CD4-positive, alpha-beta T cell treated with Interleukin-15 for 1 hour (primary cell): ENCODE measurements around the gene CXorf38.
"Not testable (repeated sequence)": the region's sequence is repeated elsewhere in the genome, so short reads cannot be mapped to it uniquely, and the experiment has no call there.

Source experiments
- DNase-seq: peaks from one replicate; pipeline ENCODE4 v3.0.0-alpha.2; 2020

The CXorf38 gene

DNA sequence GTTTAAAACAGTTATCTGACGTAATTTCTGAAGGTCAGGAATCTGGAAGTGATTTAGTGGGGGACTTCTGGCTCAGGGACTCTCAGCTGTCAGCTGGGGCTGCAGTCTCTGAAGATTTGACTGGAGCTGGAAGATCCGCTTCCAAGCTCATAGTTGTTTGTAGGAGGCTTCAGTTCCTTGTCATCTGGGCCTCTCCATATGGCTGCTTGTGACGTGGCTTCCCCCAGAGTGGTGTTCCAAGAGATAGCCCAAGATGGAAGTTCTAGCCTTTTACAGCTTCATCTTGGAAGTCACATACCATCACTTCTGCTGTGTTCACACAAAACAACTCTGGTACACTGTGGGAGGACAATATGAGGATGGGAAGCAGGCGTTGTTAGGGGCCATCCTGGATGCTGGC, 22.1 kb downstream of the CXorf38 start:
- no peak for DNase-seq

DNA sequence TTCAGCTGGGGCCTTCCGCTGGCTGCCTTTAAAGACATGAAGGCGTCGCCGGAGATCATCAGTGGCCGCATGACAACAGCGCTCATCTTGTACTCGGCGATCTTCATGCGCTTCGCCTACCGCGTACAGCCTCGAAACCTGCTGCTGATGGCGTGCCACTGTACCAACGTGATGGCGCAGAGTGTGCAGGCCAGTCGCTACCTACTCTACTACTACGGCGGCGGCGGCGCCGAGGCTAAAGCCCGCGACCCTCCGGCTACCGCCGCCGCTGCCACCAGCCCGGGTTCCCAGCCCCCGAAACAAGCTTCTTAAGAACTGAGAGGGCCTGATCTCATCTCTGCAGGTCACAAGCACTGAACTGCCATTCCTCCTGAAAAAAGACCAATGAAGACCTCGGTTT, 23.7 kb downstream of the CXorf38 start:
- DNase-seq, result no peak

DNA sequence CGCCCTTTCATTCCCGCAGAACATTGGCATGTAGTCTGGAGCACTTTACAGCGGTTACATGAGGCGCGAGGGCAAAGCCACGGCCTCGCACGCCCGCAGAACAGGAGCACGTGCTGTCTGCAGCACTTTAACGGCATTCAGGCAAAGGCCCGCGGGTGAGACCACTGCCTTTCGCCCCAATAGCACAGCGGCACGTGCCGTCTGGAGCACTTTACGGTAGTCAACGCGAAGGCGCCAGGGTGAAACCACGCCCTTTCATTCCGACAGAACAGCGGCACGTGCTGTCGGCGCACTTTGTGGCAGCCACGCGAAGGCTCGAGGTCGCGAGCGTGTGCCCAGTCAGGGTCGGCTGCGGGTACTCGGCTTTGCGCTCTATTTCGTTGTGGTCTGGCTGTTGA, 24.2 kb downstream of the CXorf38 start, which contains the start of gene MPC1L:
MPC1L (plus strand) TSS at position 290 of the 398 bp plus-strand sequence. CDS start 138 bp downstream, outside the sequence.
- DNase-seq, result no peak

DNA sequence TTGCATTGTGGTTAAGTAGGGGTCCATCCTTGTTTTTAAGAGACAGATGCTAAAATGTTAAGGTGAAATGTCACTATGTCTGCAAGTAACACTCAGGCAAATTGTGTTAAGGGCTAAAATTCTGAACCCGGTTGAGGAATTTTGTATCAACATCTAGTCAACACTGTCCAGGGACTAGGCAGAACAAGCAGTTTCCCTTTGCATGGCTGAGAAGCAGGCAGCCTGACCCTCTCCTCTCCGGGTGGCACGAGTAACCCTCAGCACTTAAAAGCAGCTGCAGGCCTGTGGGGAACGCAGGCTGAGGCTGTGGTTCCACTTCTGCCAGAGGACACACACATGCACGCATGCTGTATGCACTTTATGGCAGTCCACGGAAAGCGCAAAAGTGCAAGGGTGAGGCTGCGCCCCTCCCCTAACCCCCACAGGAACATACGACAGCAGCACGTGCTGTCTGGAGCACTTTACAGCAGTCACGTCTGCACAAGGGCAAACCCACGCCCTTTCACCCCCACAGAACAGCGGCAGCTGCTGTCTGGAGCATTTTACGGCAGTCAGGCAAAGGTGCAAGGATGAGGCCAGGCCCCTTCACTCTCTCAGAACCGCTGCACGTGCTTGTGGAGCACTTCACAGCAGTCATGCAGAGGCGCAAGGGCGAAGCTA, 24.8 kb downstream of the CXorf38 start:
- no peak for DNase-seq

DNA sequence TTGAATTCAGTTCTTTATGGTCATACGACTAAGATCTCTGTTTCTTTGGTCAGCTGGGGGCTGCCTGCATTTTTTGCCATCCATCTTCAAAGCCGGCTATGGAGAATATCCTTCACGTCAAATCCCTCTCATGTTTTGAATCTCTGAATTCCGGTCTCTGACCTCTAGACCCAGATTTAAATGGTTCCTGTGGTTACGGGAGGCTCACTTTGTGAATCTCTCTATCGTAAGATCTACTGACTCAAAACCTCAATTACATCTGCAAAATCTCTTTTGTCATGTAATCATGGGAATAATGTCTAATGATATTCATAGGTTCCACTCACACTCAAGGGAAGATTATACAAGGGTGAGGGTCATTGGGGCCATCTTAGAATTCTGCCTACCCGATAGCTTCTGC, 29.8 kb downstream of the CXorf38 start:
- no peak for DNase-seq

DNA sequence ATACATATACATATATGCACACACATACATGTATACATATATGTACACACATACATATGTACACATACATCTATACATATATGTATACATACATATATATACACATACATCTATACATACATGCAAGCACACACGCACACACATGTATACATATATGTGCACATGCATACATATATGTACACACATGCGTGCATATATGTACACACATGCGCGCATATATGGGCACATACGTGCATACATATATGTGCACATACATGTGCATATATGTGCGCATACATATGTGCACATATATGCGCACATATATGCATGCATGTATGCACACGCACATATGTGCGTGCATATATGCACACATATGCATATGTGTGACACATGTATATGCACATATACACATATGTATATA, 31.4 kb downstream of the CXorf38 start:
- DNase-seq, result no peak

DNA sequence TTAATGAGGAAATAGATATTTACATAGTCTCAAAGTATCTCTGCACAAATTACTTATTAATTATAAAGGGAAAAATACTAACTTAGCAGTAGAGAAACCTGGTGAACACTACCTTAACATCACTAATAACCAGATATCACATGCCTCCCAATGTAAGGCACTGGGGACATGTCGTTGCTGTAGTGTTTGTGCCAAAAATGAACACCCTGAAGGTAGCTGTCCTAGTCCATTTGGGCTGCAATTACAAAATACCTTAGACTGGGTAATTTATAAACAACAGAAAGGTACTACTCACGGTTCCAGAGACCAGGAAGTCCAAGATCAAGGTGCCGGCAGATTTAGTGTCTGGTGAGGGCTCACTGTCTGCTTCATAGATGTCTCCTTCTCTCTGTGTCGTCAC, 34.9 kb downstream of the CXorf38 start:
- no peak for DNase-seq

DNA sequence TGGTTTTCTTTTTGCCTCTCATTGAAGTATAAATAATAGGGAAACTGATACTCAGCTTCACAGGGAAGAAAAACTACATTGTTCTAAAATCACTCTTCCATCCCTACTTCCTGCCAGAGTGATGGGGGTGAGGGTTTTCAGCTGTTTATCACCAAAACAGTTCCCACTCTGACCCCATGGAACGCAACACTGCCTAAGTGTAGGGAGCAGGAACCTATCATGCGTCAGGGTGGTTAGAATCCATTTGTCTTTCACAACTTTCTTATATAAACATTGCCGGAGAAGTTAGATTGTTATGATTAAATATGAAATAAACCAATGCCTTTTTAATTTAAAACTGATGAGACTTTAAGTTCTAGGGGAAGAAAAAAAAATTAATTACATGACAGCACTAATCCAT, 40.0 kb downstream of the CXorf38 start:
- DNase-seq, result no peak

DNA sequence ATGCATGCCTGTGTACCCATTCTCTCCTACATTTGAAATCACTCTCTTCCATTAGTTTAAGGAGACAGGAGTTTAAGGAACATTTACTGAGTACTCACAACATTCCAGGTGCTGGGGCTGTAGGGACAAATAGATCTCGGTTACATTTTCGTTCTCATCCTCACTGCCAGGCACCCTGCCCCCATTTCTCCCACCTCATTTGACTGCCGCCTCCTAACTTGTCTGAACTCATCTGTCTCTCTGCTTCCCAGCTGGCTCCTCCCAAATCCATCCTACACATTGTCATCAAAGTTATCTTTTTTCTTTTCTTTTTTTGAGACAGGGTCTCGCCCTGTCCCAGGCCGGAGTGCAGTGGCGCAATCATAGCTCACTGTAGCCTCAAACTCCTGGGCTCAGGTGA, 43.9 kb downstream of the CXorf38 start:
- DNase-seq, result no peak

DNA sequence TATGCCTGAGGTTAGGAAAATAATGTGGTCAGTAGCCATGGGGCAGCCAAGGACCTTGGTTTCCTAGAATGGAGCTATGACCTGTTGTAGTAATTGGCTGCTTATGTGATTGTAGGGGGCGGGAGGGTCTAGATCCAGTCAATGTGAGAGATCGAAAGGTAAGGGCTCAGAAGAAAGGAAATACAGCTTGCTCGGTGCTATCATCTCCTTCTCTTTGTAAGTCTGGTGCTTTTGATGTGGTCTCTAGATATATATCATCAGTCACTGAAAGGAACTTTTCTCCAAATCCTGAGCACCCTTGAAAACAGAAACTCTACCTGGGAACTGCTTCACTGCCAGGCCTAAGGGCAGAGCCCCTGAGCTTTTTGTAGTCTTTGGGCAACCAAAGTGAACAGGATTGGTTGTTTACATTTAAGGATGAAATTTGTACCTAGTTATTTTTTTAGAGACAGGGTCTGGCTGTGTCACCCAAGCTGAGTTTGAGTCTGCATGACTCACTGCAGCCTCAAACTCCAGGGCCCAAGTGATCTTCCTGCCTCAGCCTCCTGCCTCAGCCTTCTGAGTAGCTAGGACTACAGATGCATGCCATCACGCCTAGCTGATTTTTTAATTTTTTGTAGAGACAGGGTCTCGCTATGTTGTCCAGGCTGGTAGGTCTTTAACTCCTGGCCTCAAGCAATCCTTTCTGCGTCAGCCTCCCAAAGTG, 57.6 kb downstream of the CXorf38 start:
- DNase-seq, result not testable (repeated sequence)

DNA sequence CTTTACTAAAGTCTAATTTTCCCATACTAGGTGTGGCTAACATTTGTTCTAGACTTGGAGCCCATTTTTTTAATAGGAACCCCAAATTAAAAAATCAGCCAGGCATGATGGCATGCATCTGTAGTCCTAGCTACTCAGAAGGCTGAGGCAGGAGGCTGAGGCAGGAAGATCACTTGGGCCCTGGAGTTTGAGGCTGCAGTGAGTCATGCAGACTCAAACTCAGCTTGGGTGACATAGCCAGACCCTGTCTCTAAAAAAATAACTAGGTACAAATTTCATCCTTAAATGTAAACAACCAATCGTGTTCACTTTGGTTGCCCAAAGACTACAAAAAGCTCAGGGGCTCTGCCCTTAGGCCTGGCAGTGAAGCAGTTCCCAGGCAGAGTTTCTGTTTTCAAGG, 59.7 kb downstream of the CXorf38 start:
- not testable (repeated sequence) for DNase-seq

DNA sequence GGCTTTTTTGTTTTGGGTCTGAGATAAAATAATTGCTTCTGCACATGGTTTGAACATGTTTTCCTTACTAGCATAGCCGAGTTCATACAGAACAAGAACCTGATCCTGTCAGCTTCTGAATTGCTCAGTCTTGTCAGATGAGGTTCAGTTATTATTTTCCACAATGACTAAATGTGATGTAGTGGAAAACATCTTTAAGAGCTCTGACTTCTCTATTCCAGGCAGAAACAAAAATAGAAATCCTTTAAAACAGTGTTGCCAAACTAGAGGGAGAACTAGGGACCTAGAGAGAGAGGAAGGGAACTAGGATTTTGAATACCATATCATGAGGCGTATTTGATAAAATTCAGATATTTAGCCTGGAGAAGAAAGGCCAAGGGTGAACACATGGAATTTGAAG, 64.5 kb downstream of the CXorf38 start:
- DNase-seq, result no peak

DNA sequence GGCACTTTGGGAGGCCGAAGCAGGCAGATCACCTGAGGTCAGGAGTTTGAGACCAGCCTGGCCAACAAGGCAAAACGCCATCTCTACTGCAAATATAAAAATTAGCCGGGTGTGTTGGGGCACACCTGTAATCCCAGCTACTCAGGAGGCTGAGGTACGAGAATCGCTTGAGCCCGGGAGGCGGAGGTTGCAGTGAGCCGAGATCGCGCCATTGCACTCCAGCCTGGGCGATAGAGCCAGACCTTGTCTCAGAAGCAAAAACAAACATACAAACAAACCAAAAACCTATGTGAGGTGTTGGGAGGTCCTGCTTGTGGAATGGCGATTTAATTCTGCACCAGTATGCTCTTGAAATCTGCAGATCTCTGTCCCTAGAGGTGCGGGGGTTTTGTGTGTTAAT, 65.2 kb downstream of the CXorf38 start:
- not testable (repeated sequence) for DNase-seq

DNA sequence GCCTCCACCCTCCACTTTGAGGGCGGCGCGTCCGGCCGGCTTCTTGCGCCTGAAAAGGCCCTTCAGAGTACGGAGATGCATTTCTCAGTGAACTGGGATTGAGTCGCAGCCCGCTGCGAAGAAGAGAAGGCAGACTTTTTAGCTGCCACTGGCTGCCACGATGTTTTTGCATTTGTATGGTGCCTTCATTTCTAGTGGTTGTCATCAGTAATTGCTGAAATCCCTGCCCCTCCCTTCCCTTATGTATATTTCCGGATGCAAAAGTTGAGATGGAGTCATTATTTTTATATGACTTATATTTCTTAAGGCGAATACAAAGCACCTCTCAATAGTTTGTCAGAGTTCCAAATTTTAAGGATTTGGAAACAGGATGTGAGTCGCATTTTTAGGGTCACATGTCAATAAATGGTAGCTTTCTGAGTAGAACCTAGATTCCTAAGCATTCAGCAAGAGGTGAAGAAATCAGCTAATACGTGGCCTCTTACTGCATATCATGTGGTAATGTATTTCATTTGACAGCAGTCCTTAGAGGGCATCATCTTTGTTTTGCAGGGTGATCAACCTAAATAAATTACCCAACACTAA, 65.9 kb downstream of the CXorf38 start:
- DNase-seq, result no peak

DNA sequence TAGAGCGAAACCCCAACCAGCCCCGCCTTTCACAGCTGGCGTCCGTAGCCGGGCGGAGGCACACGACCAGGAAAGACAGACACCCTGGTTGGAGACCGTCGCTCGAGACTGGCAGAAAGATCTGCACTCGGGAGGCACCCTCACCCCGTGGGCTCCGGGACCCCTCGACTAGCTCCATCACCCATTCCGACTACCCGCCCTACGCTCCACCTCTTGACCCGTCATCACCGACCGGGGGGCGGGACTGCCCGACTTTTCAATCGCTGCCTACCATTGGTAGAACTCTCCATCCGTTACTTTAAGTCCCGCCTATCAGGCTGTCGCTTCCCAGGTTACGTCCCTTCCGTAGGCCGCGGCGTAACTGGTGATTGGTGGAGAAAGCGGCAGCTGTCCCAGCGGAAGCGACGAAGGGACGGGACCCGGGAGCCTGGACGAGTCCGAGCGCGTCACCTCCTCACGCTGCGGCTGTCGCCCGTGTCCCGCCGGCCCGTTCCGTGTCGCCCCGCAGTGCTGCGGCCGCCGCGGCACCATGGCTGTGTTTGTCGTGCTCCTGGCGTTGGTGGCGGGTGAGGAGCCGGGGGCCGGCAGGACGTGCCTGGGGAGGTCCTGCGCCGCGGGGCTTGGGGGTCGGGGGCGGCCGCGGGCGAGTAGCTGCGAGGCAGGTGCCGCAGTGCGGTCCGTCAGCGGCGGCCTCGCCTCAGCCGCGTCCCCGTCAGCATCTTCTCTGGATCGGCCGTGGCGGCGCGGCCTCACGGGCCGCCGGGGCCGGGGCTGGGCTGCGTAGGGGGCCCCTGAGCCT, 66.6 kb downstream of the CXorf38 start, which contains the start of gene ATP6AP2:
ATP6AP2 (plus strand) TSS at position 434 of the 799 bp plus-strand sequence; CDS start at position 530, 96 bp downstream.
- peak; percentile 93 for DNase-seq

DNA sequence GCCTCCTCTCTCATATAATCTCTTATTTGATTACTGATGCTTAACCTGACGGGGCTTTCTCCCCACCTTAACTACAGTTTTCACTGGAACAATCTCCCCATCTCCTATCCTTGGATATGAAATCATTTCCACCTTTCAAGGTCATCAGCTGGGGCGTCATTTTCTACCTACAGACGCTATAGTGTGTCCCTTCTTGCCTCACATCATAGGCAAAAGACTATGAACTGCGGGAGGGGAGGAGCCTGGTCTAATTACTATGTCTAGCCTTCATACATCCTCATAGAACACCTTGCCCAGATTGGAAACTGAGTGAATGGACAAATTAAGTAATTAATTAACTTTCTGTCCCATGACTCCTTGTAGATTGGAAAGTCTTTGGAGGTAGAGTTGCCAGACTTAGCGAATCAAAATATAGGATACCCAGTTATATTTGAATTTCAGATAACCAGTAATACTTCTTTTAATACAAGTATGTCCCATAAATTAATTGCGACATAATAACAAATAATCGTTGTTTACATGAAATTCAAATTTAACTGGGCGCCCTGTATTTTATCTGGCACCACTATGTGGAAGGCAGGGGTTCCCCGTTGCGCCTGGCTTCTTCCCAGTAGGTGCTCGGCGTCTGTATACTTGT, 67.3 kb downstream of the CXorf38 start:
- DNase-seq, result no peak

DNA sequence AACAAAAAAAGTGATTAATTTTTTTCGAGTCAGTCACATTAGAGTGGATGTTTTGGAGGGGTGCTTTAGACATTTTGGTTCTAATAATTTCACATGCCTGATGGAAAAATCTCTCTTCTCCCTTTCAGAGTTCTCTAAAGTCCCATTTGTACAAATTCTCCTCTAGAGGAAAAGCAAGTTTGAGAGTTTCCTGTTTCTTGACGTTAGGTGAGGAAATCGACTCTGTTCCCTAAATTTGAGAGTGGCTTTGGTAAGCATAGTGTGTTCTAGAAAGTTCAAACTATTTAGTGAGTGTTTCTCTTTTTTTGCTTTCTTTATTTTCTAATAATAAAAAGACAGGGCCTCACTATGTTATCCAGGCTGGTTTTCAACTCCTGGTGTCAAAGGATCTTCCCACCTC, 68.2 kb downstream of the CXorf38 start:
- no peak for DNase-seq

DNA sequence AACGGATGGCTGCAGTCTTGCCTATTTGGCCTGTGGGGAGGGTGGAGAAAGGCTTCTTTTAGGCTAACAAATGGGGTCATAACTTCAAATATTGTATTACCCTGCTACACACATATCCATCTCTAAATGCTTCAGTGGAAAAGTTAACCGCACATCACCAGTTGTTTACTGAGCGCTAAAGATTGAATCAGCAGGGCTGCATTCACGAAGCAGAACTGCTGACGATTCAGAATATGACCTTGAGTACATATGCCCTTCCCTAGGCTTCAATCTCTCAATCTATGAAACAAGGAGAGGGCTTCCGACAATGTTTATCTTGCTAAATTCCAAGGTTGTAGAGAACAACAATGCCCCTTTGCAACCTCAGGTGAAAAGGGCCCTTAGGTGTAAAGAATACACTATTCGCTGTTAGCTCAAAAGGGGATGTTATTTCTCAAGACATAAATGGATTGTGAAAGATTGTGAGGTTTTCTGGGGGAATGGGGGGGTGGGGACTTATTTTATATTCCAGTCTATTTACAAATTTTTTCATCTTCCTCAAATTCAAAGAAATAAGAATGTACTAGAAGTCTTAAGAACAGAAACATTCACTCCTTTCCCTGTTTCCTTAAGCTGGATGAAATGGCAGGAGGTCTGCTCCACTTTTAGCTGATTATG, 69.2 kb downstream of the CXorf38 start:
- DNase-seq, result no peak
